Measurements from ENCODE around the gene WRNIP1. TPM values are rescaled to one million over a fixed set of nuclear protein-coding genes. Genes with fewer than 3 reads are reported as not detected.

The WRNIP1 gene
- total RNA-seq, 4 donors from 2014 or later = 70.6 to 99.9 (median 84.1) TPM

DNA sequence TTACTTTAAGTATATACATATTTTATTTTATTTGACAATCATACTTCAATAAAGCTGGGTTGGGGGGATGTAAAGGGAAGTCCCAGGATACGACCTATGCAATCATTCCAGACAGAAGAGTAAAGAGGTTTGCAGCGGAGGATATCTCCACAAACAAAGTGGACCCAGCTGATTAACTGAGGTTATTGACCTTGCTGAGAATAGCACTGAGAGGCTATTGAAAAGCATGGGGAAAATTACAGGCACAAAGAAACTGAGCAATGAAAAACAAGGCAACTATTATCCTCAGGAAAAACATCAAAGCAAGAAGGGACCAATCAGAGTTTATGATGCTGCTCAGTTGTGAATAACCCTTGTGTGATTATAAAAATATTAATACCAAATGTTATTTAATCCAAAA, 43.8 kb downstream of the WRNIP1 start:
- intact Hi-C loops (cut with DNase I) = no loop called here
- H3K27ac ChIP-seq = no peak overlapping the region
- 89 to 90% methylated on average over 2 of the region's 2 CpGs for WGBS, 2 donors

DNA sequence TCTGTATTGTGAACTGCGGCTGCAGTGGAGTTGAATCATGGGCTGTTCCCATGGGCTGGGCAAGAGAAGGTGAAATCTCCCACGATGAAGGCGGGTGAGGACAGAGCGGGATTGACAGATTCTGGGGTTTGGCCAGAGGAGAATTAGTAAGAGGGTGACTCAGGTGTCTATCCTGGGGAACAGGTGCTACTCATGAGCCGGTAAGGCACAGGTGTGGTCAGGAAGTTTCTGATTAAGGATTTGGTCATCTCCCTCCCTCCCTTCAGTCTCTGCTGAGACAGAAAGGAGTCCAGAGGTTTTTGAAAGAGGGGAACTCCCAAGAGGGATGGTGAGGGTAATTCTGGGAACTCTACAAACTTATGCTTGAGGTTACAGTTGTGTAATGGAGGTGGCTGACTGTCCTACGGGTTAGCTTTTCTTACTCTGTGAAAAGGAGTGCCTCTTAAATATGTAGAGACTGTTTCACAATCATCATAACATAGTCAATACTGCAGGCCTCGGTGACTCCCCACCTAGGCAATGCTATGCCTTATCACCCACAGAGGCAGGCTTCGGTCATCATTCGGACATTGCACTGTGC, 45.0 kb downstream of the WRNIP1 start:
- no peak overlapping the region for H3K4me3 ChIP-seq (replicated peaks in 1 of 3)
- TF ChIP-seq, protein P1, sequence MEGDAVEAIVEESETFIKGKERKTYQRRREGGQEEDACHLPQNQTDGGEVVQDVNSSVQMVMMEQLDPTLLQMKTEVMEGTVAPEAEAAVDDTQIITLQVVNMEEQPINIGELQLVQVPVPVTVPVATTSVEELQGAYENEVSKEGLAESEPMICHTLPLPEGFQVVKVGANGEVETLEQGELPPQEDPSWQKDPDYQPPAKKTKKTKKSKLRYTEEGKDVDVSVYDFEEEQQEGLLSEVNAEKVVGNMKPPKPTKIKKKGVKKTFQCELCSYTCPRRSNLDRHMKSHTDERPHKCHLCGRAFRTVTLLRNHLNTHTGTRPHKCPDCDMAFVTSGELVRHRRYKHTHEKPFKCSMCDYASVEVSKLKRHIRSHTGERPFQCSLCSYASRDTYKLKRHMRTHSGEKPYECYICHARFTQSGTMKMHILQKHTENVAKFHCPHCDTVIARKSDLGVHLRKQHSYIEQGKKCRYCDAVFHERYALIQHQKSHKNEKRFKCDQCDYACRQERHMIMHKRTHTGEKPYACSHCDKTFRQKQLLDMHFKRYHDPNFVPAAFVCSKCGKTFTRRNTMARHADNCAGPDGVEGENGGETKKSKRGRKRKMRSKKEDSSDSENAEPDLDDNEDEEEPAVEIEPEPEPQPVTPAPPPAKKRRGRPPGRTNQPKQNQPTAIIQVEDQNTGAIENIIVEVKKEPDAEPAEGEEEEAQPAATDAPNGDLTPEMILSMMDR (IDR thresholded peaks at IDR 0.05) = no peak
- no peak for TF ChIP-seq POLR2A (IDR thresholded peaks at IDR 0.05)
- no peaks in the 10 kb centered on the region for H3K36me3 ChIP-seq
- intact Hi-C loops (cut with DNase I) = no loop called here
- H3K4me1 ChIP-seq = no peaks in the 10 kb centered on the region
- H3K27me3 ChIP-seq = no peaks in the 10 kb centered on the region
- WGBS, 2 donors = 79 to 92% methylated on average over 9 of the region's 9 CpGs
- no peak for DNase-seq
- H3K27ac ChIP-seq = no peak overlapping the region
- H3K9me3 ChIP-seq = no peaks in the 10 kb centered on the region

More for the DNA sequence above, 43.8 kb downstream of the WRNIP1 start:
- TF ChIP-seq, protein P1 (IDR thresholded peaks at IDR 0.05) = no peak
- no peak for TF ChIP-seq POLR2A (IDR thresholded peaks at IDR 0.05)
- no peaks in the 10 kb centered on the region for H3K36me3 ChIP-seq
- peaks cover 8 to 9% of the 10 kb centered on the region in 2 donors for H3K4me1 ChIP-seq
- no peak overlapping the region for H3K4me3 ChIP-seq (replicated peaks in 1 of 3)
- no peaks in the 10 kb centered on the region for H3K27me3 ChIP-seq
- no peak for DNase-seq
- no peaks in the 10 kb centered on the region for H3K9me3 ChIP-seq

DNA sequence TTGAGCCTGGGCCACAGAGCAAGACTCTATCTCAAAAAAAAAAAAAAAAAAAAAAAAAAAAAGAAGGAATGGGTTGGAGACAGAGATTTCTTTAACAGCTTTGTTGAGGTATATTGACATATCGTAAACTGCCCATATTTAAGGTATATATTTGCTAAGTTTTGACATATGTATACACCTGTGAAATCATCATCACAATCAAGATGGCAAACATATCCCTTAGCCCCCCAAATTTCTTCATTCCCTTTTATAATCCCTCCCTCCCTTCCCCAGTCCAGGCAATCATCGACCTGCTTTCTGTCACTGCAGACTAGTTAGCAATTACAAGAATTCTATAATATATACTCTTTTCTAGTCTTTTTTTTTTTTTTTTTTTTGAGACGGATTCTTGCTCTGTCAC, 47.5 kb downstream of the WRNIP1 start:
- no peaks in the 10 kb centered on the region for H3K9me3 ChIP-seq
- WGBS, 2 donors = 98 to 99% methylated on average over 3 of the region's 3 CpGs

GRCh38 chr6:2816158-2816557, 51.0 kb downstream of the WRNIP1 start:
- DNase-seq = no peak
- intact Hi-C loops (cut with DNase I) = no loop called here
- TF ChIP-seq, protein P1 (IDR thresholded peaks at IDR 0.05) = no peak
- TF ChIP-seq POLR2A (IDR thresholded peaks at IDR 0.05) = no peak

More for the DNA sequence above, 47.5 kb downstream of the WRNIP1 start:
- H3K4me1 ChIP-seq = peaks cover 5 to 6% of the 10 kb centered on the region in 2 donors
- H3K4me3 ChIP-seq (replicated peaks in 1 of 3) = no peak overlapping the region
- no peak for DNase-seq
- no peak for TF ChIP-seq POLR2A (IDR thresholded peaks at IDR 0.05)
- TF ChIP-seq, protein P1 (IDR thresholded peaks at IDR 0.05) = no peak
- H3K36me3 ChIP-seq = no peaks in the 10 kb centered on the region
- intact Hi-C loops (cut with DNase I) = no loop called here
- no peaks in the 10 kb centered on the region for H3K27me3 ChIP-seq
- no peak overlapping the region for H3K27ac ChIP-seq

DNA sequence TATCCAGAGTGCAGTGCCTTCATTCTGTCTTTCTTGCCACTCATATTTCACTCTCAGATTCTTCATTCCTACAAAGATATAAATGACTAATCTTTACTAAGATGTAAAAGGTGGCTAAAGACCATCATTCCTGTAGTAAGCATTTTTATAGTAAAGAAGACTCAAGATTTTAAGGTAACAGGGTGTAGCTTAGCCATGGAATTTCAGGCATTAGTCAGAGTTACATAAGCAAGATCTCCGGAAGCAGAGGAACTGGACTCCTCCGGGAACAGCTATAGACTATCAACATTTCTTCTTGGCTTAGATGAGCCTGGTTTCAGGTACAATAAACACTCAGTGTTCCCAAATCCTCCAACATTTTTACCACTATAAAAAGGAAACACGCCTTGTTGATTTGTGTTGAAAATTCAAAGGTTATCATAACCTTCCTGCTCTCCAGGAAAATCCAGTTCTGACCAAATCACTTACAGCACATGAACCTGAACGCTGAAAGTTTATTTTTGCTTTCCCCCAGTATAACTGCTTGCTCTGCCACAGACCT, 52.8 kb downstream of the WRNIP1 start:
- DNase-seq = no peak
- WGBS, 2 donors = 9 to 17% methylated on average over 4 of the region's 4 CpGs
- intact Hi-C loops (cut with DNase I) = no loop called here
- H3K4me1 ChIP-seq = peaks cover 28 to 29% of the 10 kb centered on the region in 2 donors
- no peaks in the 10 kb centered on the region for H3K9me3 ChIP-seq
- H3K27ac ChIP-seq = peak overlapping the region; percentile 78 to 91 (median 82)
- no peaks in the 10 kb centered on the region for H3K36me3 ChIP-seq
- H3K4me3 ChIP-seq (replicated peaks in 1 of 3) = no peak overlapping the region
- H3K27me3 ChIP-seq = no peaks in the 10 kb centered on the region
- no peak for TF ChIP-seq POLR2A (IDR thresholded peaks at IDR 0.05)
- TF ChIP-seq, protein P1 (IDR thresholded peaks at IDR 0.05) = no peak

More at GRCh38 chr6:2816158-2816557, 51.0 kb downstream of the WRNIP1 start:
- Histone ChIP-seq H3K36me3 (no peaks in the 10 kb centered on the region), H3K27ac (no peak overlapping the region), H3K27me3 (no peaks in the 10 kb centered on the region), H3K4me1 (peaks cover 28 to 29% of the 10 kb centered on the region in 2 donors), H3K4me3 (replicated peaks in 1 of 3) (no peak overlapping the region), H3K9me3 (no peaks in the 10 kb centered on the region)

Measured in thyroid gland (tissue), 4 donors.